Nephron (organoid): ENCODE measurements around the gene CDHR2.

Experiments
- H3K27ac Mint-ChIP-seq, 3 experiments: 2 replicates each; pipeline ENCODE4 v1.8.0; 2020; ENCODE audit warnings: mixed read lengths in 3 of 3, mild to moderate bottlenecking in 2 of 3, moderate library complexity in 1 of 3
- H3K27me3 Mint-ChIP-seq: 2 replicates; pipeline ENCODE4 v1.8.0; 2021; ENCODE audit warnings: low read depth, mild to moderate bottlenecking, moderate library complexity, mixed read lengths
- H3K36me3 Mint-ChIP-seq: 2 replicates; pipeline ENCODE4 v1.8.0; 2020; ENCODE audit warnings: low read depth, mixed read lengths
- H3K4me1 Mint-ChIP-seq: 2 replicates; pipeline ENCODE4 v1.8.0; 2020; ENCODE audit warnings: mixed read lengths
- H3K4me3 Mint-ChIP-seq, 3 experiments: 2 replicates each; pipeline ENCODE4 v1.8.0; 2020; ENCODE audit warnings: mild to moderate bottlenecking in 3 of 3, mixed read lengths in 3 of 3, moderate library complexity in 2 of 3
- H3K9me3 Mint-ChIP-seq: 2 replicates; pipeline ENCODE4 v1.8.0; 2020; ENCODE audit warnings: mixed read lengths
- CTCF ChIP-seq, 3 experiments: fragments of 200-600 bp; sonication (generic); IDR thresholded peaks; one replicate each; pipeline ENCODE4 v1.5.0; 2021; ENCODE audit warnings: antibody characterized with exemption in 3 of 3; ENCODE audit not compliant: unreplicated experiment in 3 of 3

The CDHR2 gene

GRCh38 chr5:176592573-176592972, 43.4 kb downstream of the CDHR2 start:
- no peaks in the 10 kb centered on the region for H3K36me3 Mint-ChIP-seq
- H3K27ac Mint-ChIP-seq: no peak overlapping the region
- no peaks in the 10 kb centered on the region for H3K9me3 Mint-ChIP-seq
- no peaks in the 10 kb centered on the region for H3K4me1 Mint-ChIP-seq
- no peak overlapping the region for H3K4me3 Mint-ChIP-seq
- peaks cover 23% of the 10 kb centered on the region for H3K27me3 Mint-ChIP-seq
- no peak for TF ChIP-seq CTCF (IDR thresholded peaks at IDR 0.05; ENCODE audit: unreplicated experiment in 3 of 3)

GRCh38 chr5:176593273-176593869, 44.2 kb downstream of the CDHR2 start:
- no peaks in the 10 kb centered on the region for H3K9me3 Mint-ChIP-seq
- no peak for TF ChIP-seq CTCF (IDR thresholded peaks at IDR 0.05; ENCODE audit: unreplicated experiment in 3 of 3)
- H3K4me1 Mint-ChIP-seq: no peaks in the 10 kb centered on the region
- H3K27ac Mint-ChIP-seq: no peak overlapping the region
- H3K36me3 Mint-ChIP-seq: no peaks in the 10 kb centered on the region
- no peak overlapping the region for H3K4me3 Mint-ChIP-seq
- peaks cover 27% of the 10 kb centered on the region for H3K27me3 Mint-ChIP-seq

- H3K27me3 Mint-ChIP-seq: peaks cover 34% of the 10 kb centered on the region
Measured at GRCh38 chr5:176594554-176594953, 45.4 kb downstream of the CDHR2 start.

DNA sequence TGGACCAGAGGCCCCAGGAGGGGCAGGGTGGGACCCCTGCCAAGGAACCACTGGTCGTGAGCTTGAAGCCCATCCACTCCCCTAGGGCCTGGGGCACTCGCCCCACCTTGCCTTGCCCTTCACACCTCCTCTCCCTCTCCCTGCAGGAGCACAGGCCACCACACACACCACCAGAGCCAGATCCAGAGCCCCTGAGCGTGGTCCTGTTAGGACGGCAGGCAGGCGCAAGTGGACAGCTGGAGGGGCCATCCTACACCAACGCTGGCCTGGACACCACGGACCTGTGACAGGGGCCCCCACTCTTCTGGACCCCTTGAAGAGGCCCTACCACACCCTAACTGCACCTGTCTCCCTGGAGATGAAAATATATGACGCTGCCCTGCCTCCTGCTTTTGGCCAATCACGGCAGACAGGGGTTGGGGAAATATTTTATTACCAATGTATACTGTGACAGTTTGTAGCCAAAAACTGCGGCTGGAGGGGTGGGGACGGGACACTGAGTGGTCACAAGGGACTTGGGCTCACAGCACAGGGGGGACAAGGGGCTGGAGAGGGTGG, 46.3 kb downstream of the CDHR2 start:
- no peak overlapping the region for H3K27ac Mint-ChIP-seq
- no peaks in the 10 kb centered on the region for H3K4me1 Mint-ChIP-seq
- no peak overlapping the region for H3K4me3 Mint-ChIP-seq
- H3K9me3 Mint-ChIP-seq: no peaks in the 10 kb centered on the region
- peaks cover 34% of the 10 kb centered on the region for H3K27me3 Mint-ChIP-seq
- TF ChIP-seq CTCF (IDR thresholded peaks at IDR 0.05; ENCODE audit: unreplicated experiment in 3 of 3): no peak
- peaks cover 5% of the 10 kb centered on the region for H3K36me3 Mint-ChIP-seq

More at GRCh38 chr5:176594554-176594953, 45.4 kb downstream of the CDHR2 start:
- no peak for TF ChIP-seq CTCF (IDR thresholded peaks at IDR 0.05; ENCODE audit: unreplicated experiment in 3 of 3)
- H3K9me3 Mint-ChIP-seq: no peaks in the 10 kb centered on the region
- H3K4me3 Mint-ChIP-seq: no peak overlapping the region
- H3K4me1 Mint-ChIP-seq: no peaks in the 10 kb centered on the region
- H3K36me3 Mint-ChIP-seq: peaks cover 5% of the 10 kb centered on the region
- no peak overlapping the region for H3K27ac Mint-ChIP-seq

- no peak overlapping the region for H3K4me3 Mint-ChIP-seq
- H3K36me3 Mint-ChIP-seq: peaks cover 5% of the 10 kb centered on the region
- peaks cover 34% of the 10 kb centered on the region for H3K27me3 Mint-ChIP-seq
- H3K4me1 Mint-ChIP-seq: no peaks in the 10 kb centered on the region
- no peaks in the 10 kb centered on the region for H3K9me3 Mint-ChIP-seq
- H3K27ac Mint-ChIP-seq: no peak overlapping the region
- TF ChIP-seq CTCF (IDR thresholded peaks at IDR 0.05; ENCODE audit: unreplicated experiment in 3 of 3): no peak
Measured at GRCh38 chr5:176596069-176596644, 47.0 kb downstream of the CDHR2 start.
